Coronary artery (tissue), 2 donors: ENCODE measurements around the gene PSMA6.

Experiments
- DNase-seq: peaks from one replicate; pipeline ENCODE4 v3.0.0-alpha.2; 2017; ENCODE audit warnings: low spot score
- H3K27ac ChIP-seq, 2 donors: fragments of 200-600 bp; sonication (generic); one replicate each; pipeline ENCODE4 v1.5.1; 2016 to 2019
- H3K4me3 ChIP-seq: fragments of 200-600 bp; sonication (generic); 2 replicates; pipeline ENCODE4 v1.5.1; 2016; ENCODE audit warnings: mild to moderate bottlenecking, moderate library complexity
- TF ChIP-seq, protein P1 (sequence below): fragments of 200-600 bp; sonication (generic); IDR thresholded peaks from one replicate; pipeline ENCODE4 v1.5.1; 2019; ENCODE audit warnings: antibody characterized with exemption

The PSMA6 gene

DNA sequence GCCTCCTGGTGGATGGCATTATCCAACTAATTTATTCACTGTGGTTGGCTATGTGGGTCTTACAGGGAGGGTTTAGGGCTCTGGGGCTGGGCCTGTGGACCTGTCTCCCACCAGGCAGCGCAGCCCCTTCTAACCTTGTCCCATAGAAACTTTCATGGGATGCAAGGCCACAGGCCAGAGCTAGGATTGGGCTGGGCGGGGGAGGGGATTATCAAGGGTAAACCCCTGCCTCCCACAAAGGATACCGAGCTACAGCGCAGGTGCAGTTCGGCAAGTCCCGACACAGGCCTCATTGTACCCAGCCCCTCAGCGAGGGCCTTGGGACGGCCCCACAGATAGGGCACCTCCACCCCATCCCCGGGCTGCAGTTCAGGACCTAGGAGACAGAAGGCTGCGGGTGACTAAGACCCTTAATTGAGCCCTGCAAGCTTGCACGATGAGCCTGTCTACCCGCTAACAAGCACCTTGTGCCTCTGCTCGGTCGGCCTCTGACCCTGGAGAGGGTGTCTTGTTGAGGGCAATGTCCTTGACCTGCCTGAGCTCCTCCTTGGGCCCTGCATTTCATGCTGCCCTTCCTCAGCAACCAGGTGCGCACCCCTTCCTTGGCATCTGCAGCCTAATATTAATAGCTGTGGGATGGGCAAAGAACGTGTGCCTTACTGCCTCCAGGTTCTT lies 46.7 kb downstream of the PSMA6 start:
- Histone ChIP-seq H3K4me3 (no peak overlapping the region), H3K27ac (peak overlapping the region; percentile 16 to 97)
- no peak for DNase-seq
- TF ChIP-seq, protein P1, sequence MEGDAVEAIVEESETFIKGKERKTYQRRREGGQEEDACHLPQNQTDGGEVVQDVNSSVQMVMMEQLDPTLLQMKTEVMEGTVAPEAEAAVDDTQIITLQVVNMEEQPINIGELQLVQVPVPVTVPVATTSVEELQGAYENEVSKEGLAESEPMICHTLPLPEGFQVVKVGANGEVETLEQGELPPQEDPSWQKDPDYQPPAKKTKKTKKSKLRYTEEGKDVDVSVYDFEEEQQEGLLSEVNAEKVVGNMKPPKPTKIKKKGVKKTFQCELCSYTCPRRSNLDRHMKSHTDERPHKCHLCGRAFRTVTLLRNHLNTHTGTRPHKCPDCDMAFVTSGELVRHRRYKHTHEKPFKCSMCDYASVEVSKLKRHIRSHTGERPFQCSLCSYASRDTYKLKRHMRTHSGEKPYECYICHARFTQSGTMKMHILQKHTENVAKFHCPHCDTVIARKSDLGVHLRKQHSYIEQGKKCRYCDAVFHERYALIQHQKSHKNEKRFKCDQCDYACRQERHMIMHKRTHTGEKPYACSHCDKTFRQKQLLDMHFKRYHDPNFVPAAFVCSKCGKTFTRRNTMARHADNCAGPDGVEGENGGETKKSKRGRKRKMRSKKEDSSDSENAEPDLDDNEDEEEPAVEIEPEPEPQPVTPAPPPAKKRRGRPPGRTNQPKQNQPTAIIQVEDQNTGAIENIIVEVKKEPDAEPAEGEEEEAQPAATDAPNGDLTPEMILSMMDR, result no peak

DNA sequence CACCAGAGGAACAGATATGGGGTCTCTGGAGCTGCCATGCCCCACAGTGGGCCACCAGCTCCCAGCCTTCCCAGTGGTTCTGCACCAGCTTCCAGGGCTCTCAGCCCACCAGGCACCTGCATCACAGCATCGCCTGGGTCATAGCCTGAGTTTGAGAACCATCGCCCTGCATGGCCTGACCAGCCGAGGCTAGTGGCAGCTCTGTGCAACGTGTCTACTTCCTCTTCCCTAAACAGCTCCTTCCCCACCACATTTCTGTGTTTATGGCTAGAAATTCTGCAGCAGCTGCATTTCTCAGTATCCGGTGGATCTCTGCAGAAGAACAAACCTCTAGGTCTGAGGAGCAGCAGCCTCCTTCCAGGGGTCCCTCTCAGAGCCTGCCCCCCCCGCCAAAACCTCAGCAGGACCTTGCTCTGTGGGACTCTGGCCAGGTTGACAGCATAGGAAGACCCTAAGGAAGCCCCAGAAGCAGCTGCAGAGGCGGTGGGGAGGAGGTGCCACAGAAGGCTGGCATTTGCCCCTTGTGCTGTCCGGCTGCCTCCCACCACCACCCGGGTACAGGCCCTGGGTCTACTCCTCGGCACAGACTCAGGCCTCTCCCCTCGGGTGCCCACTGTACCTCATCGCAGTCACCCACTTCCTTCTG lies 47.7 kb downstream of the PSMA6 start:
- no peak overlapping the region for H3K4me3 ChIP-seq
- TF ChIP-seq, protein P1, result no peak
- DNase-seq, result no peak
- H3K27ac ChIP-seq, result peak overlapping the region; percentile 60 to 97

DNA sequence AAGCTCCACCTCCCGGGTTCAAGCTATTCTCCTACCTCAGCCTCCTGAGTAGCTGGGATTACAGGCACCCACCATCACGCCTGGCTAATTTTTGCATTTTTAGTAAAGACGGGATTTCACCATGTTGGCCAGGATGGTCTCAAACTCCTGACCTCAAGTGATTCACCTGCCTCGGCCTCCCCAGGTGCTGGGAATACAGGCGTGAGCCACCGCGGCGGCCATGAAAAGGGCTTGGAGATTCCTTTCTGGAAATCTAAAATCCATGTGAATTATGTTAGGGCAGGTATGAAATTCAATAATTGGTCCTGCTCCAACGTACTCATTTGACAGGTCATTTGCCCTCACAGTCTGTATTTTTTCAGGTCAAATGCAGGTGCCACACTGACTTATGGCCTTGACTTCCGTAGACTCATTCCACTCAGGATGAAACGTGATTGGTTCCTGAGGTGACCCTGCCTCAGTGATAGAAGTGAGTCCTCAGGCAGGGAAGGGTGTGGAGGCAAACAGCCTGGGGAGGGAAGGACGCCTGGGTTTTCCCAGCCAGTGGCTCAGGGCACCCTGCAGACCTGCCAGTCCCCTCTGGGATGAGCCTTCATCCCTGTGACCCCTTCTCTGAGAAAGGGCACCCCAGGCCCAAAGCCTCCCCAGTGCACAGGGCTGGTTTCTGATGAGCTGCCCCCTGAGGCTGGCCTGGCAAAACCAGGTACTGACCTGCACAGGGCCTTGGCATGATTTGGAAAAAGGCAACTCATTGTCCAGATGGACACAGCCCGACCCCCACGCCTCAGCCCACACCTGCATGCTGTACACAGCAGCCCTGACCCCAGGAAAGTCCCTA lies 48.7 kb downstream of the PSMA6 start:
- DNase-seq, result no peak
- Histone ChIP-seq H3K4me3 (peak overlapping the region; percentile 58), H3K27ac (peak overlapping the region; percentile 93 to 97)
- TF ChIP-seq, protein P1, result no peak

DNA sequence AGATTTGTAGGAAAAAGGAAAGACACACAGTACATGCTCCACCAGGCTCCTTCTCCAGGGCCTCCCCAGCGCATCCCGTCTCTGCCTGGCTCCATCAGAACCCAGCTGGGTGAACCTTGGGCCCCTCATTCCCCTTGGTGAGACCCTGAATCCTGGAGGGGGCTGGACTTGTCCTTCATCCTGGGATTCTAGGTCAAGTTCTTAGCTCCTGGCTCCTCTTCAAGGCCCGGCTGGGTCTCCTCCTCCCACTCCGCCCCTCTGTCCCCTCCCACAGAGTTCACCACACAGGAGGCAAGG lies 49.2 kb downstream of the PSMA6 start:
- no peak for DNase-seq
- H3K27ac ChIP-seq, result peak overlapping the region; percentile 93 to 97
- TF ChIP-seq, protein P1, result no peak
- H3K4me3 ChIP-seq, result peak overlapping the region; percentile 58

DNA sequence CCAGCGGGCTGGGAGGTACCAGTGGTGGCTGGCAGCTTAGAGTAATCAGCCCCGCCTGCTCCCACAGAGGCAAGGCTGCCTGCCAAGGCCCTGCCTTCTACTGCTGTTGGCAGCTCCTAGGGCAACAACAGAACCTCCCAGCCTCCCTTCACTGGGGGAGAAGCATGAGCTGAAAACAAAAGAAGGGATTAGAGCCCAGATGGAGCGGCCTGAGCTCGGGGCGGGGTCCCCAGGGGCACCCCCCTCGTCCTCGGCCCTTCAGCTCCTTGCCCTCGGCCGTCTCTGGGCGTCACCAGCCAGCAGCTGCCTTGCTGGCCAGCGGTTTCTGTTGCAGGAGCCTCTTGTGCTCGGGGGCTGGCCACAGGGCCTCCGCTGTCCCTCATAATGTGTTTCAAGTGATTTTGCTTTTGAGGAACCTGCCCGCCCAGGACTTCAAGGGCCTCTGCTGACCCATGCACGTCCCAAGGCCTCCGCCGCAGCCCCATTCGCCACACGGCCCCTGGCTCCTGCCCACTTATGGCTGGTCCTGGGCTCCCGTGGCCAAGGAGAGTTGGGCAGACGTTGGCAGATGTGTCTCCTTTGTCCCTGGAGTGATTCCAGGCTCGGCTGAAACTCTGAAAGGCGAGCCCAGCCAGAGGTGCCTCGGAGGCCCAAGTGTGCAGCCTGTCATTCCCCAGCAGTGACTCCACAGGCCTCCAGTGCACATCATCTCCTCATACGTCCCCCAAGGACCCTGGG lies 49.7 kb downstream of the PSMA6 start:
- TF ChIP-seq, protein P1, result no peak
- Histone ChIP-seq H3K27ac (peak overlapping the region; percentile 93 to 97), H3K4me3 (peak overlapping the region; percentile 58)
- peak; percentile 99 for DNase-seq

DNA sequence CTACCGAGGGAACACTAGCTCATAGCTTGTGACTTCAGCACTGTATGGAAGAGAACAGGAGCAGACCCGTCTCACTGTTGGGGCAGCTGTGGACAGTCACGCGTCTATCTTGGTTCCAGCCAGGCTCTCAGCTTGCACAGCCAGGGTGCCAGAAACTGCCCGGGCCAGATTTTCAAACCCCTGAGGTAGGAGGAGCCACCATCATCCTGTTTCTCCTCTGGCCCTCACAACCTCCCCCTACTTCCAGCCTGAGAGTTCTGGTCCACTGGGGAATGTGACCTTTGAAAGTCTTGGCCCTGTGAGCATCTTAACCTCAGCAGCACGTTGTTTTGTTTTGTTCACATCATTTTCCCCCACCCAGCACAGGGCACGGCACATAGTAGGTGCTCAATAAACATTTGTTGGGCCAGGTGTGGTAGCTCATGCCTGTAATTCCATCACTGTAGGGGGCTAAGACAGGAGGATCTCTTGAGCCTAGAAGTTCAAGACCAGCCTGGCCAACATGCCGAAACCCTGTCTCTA lies 50.4 kb downstream of the PSMA6 start:
- Histone ChIP-seq H3K27ac (peak overlapping the region; percentile 93 to 97), H3K4me3 (peak overlapping the region; percentile 58)
- TF ChIP-seq, protein P1, result no peak
- no peak for DNase-seq
